ENCODE data around the gene TOX2.

- TF ChIP-seq CTCF (IDR thresholded peaks at IDR 0.05; ENCODE audit: insufficient read depth, low read depth, low read length): no peak
- no peak for TF ChIP-seq EZH2 (IDR thresholded peaks at IDR 0.05; ENCODE audit: insufficient read depth, low read length)
These were observed 91.0 kb downstream of the TOX2 start for GRCh38 chr20:44005661-44006060.
